Psoas muscle (tissue), 8 donors: ENCODE data around the gene SEC23B. TPM values are rescaled to one million over a fixed set of nuclear protein-coding genes. Genes with fewer than 3 reads are reported as not detected.

Experiments
- ATAC-seq, 4 donors: fragments of 200-7000 bp; cut with Tn5 transposase; one replicate each; pipeline ENCODE4 v1.9.1; 2020; ENCODE audit warnings: moderate library complexity in 3 of 4, mild to moderate bottlenecking in 2 of 4
- DNase-seq, 2 donors: peaks; one replicate each; pipeline ENCODE4 v3.0.0-alpha.2; 2020
- H3K27ac ChIP-seq: fragments of 200-600 bp; one replicate; pipeline ENCODE4 v1.8.0; 2022
- H3K27me3 ChIP-seq, 3 donors: fragments of 200-600 bp in 1 of 3; one replicate each; pipeline versions ENCODE4 v1.6.1 to v1.8.0; 2013 to 2022; ENCODE audit warnings: low read length in 2 of 3, mild to moderate bottlenecking in 2 of 3, moderate library complexity in 1 of 3; ENCODE audit not compliant: insufficient read depth in 3 of 3
- H3K36me3 ChIP-seq, 2 donors: fragments of 200-600 bp in 1 of 2; one replicate each; pipeline versions ENCODE4 v1.6.1 to v1.8.0; 2013 to 2022; ENCODE audit warnings: low read depth in 1 of 2, mild to moderate bottlenecking in 1 of 2, moderate library complexity in 1 of 2; ENCODE audit not compliant: insufficient read depth in 1 of 2
- H3K4me1 ChIP-seq: fragments of 200-600 bp; one replicate; pipeline ENCODE4 v1.8.0; 2022
- H3K4me3 ChIP-seq: fragments of 200-600 bp; one replicate; pipeline ENCODE4 v1.8.0; 2022; ENCODE audit warnings: mild to moderate bottlenecking
- H3K9me3 ChIP-seq: fragments of 200-600 bp; one replicate; pipeline ENCODE4 v1.8.0; 2022
- WGBS, 3 donors: extraction: QIAGEN DNeasy Blood & Tissue Kit; methylation state at CpG; one replicate each; pipeline versions ENCODE4 v1.1.6 to v1.1.7; 2013; 5-methylcytosine and 5-hydroxymethylcytosine counted together
- intact Hi-C, 2 donors: fragments of 100-400 bp; cut with DNase I; formaldehyde crosslinking; loops; one replicate each; pipeline versions ENCODE4 v1.11.0 to v1.14.2; 2022
- polyA plus RNA-seq, 3 donors: library from polyadenylated mRNA; stranded (reverse); fragments of 200-250 nt; gene quantifications; one replicate each; pipeline ENCODE4 v1.2.3, GENCODE V29; 2013
- total RNA-seq, 4 donors: library from RNA; stranded (reverse); fragmentation: NEBNext Ultra II Directional in 2 of 4; extraction: Animal tissue kit (Norgen Biotek cat#: 25700) in 2 of 4; gene quantifications; one replicate each; pipeline versions ENCODE4 v1.2.1 to v1.2.4, GENCODE V29; 2021 to 2023
- TF ChIP-seq, protein P1 (sequence below): fragments of 200-600 bp; IDR thresholded peaks from one replicate; pipeline ENCODE4 v1.8.0; 2022; ENCODE audit warnings: antibody characterized with exemption
- donor health status: healthy with polysubstance abuse.
- donor health status: DM: no; HTN: no; CAD: no; lungs with moderate emphysema.
- donor health status: Bipolar disorder and iron deficiency.
- donor health status: healthy.
- donor health status: DM: yes; HTN: yes; CAD: no.
- donor health status: DM: no; HTN: no; CAD: no.
- donor health status: DM: no; HTN: no; CAD: no.
- donor health status: DM: yes; HTN: yes; CAD: no.

SEC23B gene
- total and polyA plus RNA-seq, 7 donors, result 3.1 to 14.0 (median 7.9) TPM

GRCh38 chr20:18527836-18528235 lies 20.1 kb downstream of the SEC23B start:
- WGBS, 3 donors, result 96 to 98% (median 97%) methylated on average over 2 of the region's 2 CpGs
- peak in 1 of 4 donors; percentile 43 for ATAC-seq
- Histone ChIP-seq H3K27ac (peak overlapping the region; percentile 51), H3K27me3 (no peaks in the 10 kb centered on the region), H3K36me3 (peaks cover 16 to 88% of the 10 kb centered on the region in 2 donors), H3K4me3 (no peak overlapping the region), H3K4me1 (no peaks in the 10 kb centered on the region), H3K9me3 (no peaks in the 10 kb centered on the region)
- no peak for DNase-seq
- TF ChIP-seq, protein P1, sequence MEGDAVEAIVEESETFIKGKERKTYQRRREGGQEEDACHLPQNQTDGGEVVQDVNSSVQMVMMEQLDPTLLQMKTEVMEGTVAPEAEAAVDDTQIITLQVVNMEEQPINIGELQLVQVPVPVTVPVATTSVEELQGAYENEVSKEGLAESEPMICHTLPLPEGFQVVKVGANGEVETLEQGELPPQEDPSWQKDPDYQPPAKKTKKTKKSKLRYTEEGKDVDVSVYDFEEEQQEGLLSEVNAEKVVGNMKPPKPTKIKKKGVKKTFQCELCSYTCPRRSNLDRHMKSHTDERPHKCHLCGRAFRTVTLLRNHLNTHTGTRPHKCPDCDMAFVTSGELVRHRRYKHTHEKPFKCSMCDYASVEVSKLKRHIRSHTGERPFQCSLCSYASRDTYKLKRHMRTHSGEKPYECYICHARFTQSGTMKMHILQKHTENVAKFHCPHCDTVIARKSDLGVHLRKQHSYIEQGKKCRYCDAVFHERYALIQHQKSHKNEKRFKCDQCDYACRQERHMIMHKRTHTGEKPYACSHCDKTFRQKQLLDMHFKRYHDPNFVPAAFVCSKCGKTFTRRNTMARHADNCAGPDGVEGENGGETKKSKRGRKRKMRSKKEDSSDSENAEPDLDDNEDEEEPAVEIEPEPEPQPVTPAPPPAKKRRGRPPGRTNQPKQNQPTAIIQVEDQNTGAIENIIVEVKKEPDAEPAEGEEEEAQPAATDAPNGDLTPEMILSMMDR, result no peak
- intact Hi-C loops, result no loop called here

GRCh38 chr20:18529041-18529440 lies 21.3 kb downstream of the SEC23B start:
- ATAC-seq, result no peak
- Histone ChIP-seq H3K36me3 (peaks cover 21 to 97% of the 10 kb centered on the region in 2 donors), H3K27ac (no peak overlapping the region), H3K4me3 (no peak overlapping the region), H3K4me1 (no peaks in the 10 kb centered on the region), H3K27me3 (no peaks in the 10 kb centered on the region), H3K9me3 (no peaks in the 10 kb centered on the region)
- DNase-seq, result no peak
- intact Hi-C loops, result no loop called here
- TF ChIP-seq, protein P1, result no peak

DNA sequence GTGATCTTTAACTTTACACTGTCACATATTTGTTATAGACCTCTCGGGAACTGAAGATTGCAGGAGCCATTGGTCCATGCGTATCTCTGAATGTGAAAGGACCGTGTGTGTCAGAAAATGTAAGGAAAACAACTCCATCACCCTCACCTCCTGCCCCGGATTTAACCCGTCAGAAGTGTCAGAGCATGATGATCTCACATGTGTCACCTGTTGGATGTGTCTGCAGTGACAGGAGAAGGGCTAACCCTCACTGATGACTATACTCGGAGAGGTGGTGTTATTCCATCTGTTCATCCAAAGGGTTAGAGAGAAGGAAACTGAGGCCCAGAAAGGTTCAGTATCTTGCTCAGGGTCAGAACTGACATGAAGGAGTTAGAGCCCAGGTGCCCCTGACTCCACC lies 24.9 kb downstream of the SEC23B start:
- Histone ChIP-seq H3K4me1 (no peaks in the 10 kb centered on the region), H3K9me3 (no peaks in the 10 kb centered on the region), H3K27ac (no peak overlapping the region), H3K4me3 (no peak overlapping the region), H3K27me3 (no peaks in the 10 kb centered on the region), H3K36me3 (peaks cover 12 to 90% of the 10 kb centered on the region in 2 donors)
- no peak for DNase-seq
- ATAC-seq, result no peak
- TF ChIP-seq, protein P1, result no peak
- intact Hi-C loops, result no loop called here
- WGBS, 3 donors, result 79 to 85% (median 83%) methylated on average over 6 of the region's 6 CpGs

- TF ChIP-seq, protein P1, result no peak
- 8 to 37% (median 22%) methylated on average over 1 of the region's 1 CpG for WGBS, 3 donors
- peaks cover 12 to 89% of the 10 kb centered on the region in 2 donors for H3K36me3 ChIP-seq
These were observed 25.8 kb downstream of the SEC23B start for GRCh38 chr20:18533491-18533890.

DNA sequence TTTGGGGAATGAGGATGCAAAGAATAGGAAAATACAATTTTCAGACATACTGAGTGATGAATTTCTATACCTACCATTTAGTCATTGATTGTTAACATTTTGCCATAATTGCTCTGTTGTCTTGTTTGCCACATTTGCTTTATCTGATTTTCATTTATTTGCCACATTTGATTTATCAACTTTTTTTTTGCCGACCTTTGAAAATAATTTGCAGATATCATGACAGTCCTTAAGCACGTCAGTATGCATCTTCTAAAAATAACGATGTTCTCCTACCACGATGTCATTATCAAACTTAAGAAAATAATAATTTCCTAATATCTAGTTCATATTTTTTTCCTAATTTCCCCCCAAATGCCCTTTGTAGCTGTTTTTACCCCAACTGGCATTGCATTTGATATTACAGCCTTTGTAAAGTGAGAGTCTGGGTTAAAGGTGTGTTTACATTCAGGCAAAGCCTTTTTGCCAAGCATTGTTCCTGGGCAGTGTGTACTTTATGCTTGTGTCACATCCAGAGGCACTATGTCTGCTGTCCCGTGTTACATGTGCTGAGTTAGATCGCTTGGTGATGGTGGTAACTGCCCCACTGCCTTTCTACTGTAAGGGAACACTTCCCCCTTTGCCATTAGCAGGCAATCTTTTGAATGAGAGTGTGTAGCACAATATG lies 26.4 kb downstream of the SEC23B start:
- intact Hi-C loops, result no loop called here
- peaks cover 12 to 85% of the 10 kb centered on the region in 2 donors for H3K36me3 ChIP-seq

More at GRCh38 chr20:18533491-18533890, 25.8 kb downstream of the SEC23B start:
- H3K27me3 ChIP-seq, result no peaks in the 10 kb centered on the region
- ATAC-seq (no peak), DNase-seq (no peak)
- no peaks in the 10 kb centered on the region for H3K4me1 ChIP-seq
- intact Hi-C loops, result no loop called here
- H3K4me3 ChIP-seq, result no peak overlapping the region
- H3K9me3 ChIP-seq, result no peaks in the 10 kb centered on the region
- H3K27ac ChIP-seq, result no peak overlapping the region

More for the DNA sequence above, 26.4 kb downstream of the SEC23B start:
- no peak for ATAC-seq
- 83 to 89% (median 87%) methylated on average over 6 of the region's 6 CpGs for WGBS, 3 donors
- DNase-seq, result no peak
- Histone ChIP-seq H3K9me3 (no peaks in the 10 kb centered on the region), H3K27me3 (no peaks in the 10 kb centered on the region), H3K4me3 (no peak overlapping the region), H3K27ac (no peak overlapping the region), H3K4me1 (no peaks in the 10 kb centered on the region)
- TF ChIP-seq, protein P1, result no peak
